Mesothelial cell of epicardium (in vitro differentiated cells): ENCODE results near the gene HAND2. TPM values are rescaled to one million over a fixed set of nuclear protein-coding genes. Genes with fewer than 3 reads are reported as not detected.

Experiments used
- DNase-seq, 2 experiments: peaks; one replicate each; pipeline ENCODE4 v3.0.0; 2021; ENCODE audit warnings: low spot score in 2 of 2; ENCODE audit not compliant: unreplicated experiment in 2 of 2
- H3K27ac Mint-ChIP-seq: 2 replicates; pipeline ENCODE4 v1.8.0; 2021; ENCODE audit warnings: mixed read lengths
- H3K27me3 Mint-ChIP-seq: 2 replicates; pipeline ENCODE4 v1.8.0; 2021; ENCODE audit warnings: low read depth, mixed read lengths
- H3K36me3 Mint-ChIP-seq: 2 replicates; pipeline ENCODE4 v1.8.0; 2021; ENCODE audit warnings: mixed read lengths
- H3K4me1 Mint-ChIP-seq: 2 replicates; pipeline ENCODE4 v1.8.0; 2021; ENCODE audit warnings: mixed read lengths
- H3K4me3 Mint-ChIP-seq: 2 replicates; pipeline ENCODE4 v1.8.0; 2021; ENCODE audit warnings: mild to moderate bottlenecking, moderate library complexity, mixed read lengths
- H3K9me3 Mint-ChIP-seq: 2 replicates; pipeline ENCODE4 v1.8.0; 2021; ENCODE audit warnings: mixed read lengths
- total RNA-seq: library from RNA; stranded (reverse); gene quantifications from 3 replicates; pipeline ENCODE4 v1.2.1, GENCODE V29; 2021
- TF ChIP-seq, protein P1 (sequence below): fragments of 200-600 bp; sonication (generic); IDR thresholded peaks from one replicate; pipeline ENCODE4 v1.5.0; 2021; ENCODE audit warnings: antibody characterized with exemption; ENCODE audit not compliant: unreplicated experiment

The HAND2 gene
- total RNA-seq, 1 donor from 2014 or later: 34.3 TPM

DNA sequence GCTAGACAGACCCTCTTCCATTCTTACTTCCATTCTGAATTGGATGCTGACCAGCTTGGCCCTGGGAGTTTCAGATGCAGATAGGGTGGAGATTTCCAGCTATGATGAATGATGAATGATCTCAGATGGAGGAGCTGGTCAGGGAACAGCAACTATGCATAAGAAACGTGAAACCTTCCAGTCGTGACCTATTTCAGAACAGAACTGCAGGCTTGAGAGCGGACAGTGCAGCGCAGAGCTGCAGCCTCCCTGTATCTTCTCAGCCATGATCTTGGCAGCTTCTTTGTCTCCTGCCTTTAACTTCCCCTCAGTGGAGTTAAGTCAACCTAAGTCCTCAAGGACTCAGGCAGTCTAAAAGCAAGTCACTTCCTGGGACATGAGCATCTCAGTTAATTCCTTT is 43.3 kb upstream of the HAND2 start:
- no peak for DNase-seq
- H3K27me3 Mint-ChIP-seq: peaks cover 2% of the 10 kb centered on the region
- H3K9me3 Mint-ChIP-seq: no peaks in the 10 kb centered on the region
- no peaks in the 10 kb centered on the region for H3K36me3 Mint-ChIP-seq
- TF ChIP-seq, protein P1, sequence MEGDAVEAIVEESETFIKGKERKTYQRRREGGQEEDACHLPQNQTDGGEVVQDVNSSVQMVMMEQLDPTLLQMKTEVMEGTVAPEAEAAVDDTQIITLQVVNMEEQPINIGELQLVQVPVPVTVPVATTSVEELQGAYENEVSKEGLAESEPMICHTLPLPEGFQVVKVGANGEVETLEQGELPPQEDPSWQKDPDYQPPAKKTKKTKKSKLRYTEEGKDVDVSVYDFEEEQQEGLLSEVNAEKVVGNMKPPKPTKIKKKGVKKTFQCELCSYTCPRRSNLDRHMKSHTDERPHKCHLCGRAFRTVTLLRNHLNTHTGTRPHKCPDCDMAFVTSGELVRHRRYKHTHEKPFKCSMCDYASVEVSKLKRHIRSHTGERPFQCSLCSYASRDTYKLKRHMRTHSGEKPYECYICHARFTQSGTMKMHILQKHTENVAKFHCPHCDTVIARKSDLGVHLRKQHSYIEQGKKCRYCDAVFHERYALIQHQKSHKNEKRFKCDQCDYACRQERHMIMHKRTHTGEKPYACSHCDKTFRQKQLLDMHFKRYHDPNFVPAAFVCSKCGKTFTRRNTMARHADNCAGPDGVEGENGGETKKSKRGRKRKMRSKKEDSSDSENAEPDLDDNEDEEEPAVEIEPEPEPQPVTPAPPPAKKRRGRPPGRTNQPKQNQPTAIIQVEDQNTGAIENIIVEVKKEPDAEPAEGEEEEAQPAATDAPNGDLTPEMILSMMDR: no peak
- H3K4me1 Mint-ChIP-seq: peaks cover 15% of the 10 kb centered on the region
- H3K4me3 Mint-ChIP-seq: no peak overlapping the region
- H3K27ac Mint-ChIP-seq: no peak overlapping the region

DNA sequence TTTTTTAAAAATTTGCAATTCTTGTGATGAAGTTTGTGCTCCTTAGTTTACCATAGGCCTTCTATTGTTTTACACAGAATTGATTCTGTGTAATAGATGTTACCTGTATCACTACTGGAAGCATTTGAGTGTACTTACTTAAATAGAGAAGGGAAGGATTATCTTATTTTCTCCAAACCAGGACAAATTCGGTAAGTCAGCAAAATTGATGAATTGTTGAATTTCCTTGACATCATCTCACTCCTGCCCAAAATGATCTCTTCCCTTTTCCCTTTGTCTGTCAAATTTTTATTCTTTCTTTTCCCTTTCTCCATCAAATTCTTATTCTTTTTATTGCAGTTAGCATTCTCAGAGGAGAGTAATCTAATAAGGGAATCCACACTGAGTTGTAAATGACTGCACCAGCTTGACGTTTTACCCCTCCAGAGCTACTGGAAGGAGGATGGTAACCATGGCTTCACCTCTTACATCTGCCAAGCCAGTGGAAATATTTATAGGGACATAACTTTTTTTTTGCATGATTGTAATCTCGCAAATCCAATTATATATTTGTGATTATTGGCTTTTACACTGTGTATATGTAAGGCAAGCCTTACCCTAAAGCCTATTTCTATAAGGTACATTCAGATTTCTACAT is 42.6 kb upstream of the HAND2 start:
- Mint-ChIP-seq H3K4me3 (no peak overlapping the region), H3K4me1 (peaks cover 15% of the 10 kb centered on the region), H3K36me3 (no peaks in the 10 kb centered on the region), H3K9me3 (no peaks in the 10 kb centered on the region), H3K27ac (no peak overlapping the region), H3K27me3 (peaks cover 2% of the 10 kb centered on the region)
- TF ChIP-seq, protein P1: no peak
- no peak for DNase-seq

DNA sequence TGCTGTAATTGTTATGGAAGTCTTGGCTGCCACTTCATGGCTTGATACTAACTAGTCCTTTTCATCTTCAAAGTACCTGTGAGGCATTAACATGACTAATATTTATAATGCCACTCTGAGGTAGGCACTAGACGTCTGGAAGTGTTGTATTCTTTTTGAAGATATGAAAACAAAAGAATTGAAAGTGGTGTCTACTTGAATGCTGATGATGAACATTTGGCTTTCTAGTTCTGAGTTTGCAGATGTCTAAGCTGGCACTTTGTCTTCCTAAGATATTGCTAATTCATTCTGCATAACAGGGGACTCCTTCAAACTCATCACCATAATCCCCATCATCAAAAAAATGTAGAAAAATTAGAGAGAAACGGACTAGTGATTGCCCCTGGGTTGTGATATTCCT is 41.6 kb upstream of the HAND2 start:
- peaks cover 2% of the 10 kb centered on the region for H3K27me3 Mint-ChIP-seq
- TF ChIP-seq, protein P1: no peak
- H3K36me3 Mint-ChIP-seq: no peaks in the 10 kb centered on the region
- no peak overlapping the region for H3K27ac Mint-ChIP-seq
- peaks cover 15% of the 10 kb centered on the region for H3K4me1 Mint-ChIP-seq
- DNase-seq: no peak
- no peaks in the 10 kb centered on the region for H3K9me3 Mint-ChIP-seq
- no peak overlapping the region for H3K4me3 Mint-ChIP-seq

DNA sequence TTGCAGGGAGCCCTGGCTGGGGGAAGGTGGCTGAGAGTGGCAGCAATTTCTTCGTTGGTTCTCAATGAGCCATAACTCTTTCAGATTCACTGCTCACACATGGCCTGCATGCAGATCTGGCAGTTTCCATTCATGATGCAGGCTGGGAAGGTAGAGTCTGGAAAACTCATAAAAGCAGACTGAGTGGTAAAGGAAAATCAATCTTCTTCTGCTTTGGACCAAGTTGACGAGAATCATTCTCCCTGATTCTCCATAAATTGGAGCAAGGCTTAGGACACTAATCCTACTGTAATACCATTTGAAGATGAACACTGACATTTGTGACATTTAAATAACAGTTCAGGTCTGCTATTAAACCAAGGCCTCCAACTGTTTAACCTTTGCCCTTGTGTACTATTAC is 35.3 kb upstream of the HAND2 start:
- H3K4me1 Mint-ChIP-seq: peaks cover 6% of the 10 kb centered on the region
- no peak for DNase-seq
- peaks cover 4% of the 10 kb centered on the region for H3K27me3 Mint-ChIP-seq
- no peaks in the 10 kb centered on the region for H3K9me3 Mint-ChIP-seq
- no peaks in the 10 kb centered on the region for H3K36me3 Mint-ChIP-seq
- no peak overlapping the region for H3K4me3 Mint-ChIP-seq
- TF ChIP-seq, protein P1: no peak
- H3K27ac Mint-ChIP-seq: no peak overlapping the region

DNA sequence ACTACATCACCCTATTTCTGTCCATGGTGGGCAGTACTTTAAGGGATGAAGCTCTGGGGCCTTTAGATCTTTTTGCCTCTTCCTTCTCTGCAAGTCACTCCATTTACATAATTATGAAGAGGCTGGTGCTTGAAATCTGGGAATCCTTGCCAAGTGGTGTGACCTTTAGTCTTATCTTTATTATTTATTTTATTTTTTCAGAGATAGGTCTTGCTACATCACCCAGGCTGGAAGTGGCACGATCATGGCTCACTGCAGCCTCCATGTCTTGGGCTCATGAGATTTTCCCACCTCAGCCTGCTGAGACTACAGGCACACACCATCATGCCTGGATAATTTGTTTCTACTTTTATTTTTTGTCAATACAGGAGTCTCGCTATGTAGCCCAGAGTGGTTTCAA is 34.4 kb upstream of the HAND2 start:
- Mint-ChIP-seq H3K4me3 (no peak overlapping the region), H3K27ac (no peak overlapping the region), H3K9me3 (no peaks in the 10 kb centered on the region), H3K27me3 (peaks cover 4% of the 10 kb centered on the region), H3K4me1 (peaks cover 13% of the 10 kb centered on the region), H3K36me3 (no peaks in the 10 kb centered on the region)
- DNase-seq: no peak
- TF ChIP-seq, protein P1: no peak

DNA sequence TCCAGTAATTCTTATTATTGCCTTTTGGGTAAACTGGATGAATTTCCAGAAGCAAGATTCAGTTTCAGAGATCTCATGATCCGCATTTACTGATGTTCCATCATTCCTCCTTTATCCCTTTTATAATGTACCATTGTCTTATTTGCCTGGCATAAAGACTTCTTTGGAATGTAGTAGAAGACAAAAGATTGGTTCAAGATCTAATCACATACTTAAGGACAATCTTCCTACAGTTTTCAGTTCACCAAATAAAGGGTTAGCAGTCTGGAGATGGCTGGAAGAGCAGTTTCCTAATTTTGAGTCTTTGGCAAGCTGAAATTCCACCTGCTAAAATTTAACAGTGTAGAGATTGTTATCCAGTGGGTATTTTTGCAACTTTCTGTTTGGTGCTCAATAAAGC is 30.9 kb upstream of the HAND2 start:
- H3K9me3 Mint-ChIP-seq: no peaks in the 10 kb centered on the region
- no peak overlapping the region for H3K4me3 Mint-ChIP-seq
- H3K4me1 Mint-ChIP-seq: peaks cover 23% of the 10 kb centered on the region
- TF ChIP-seq, protein P1: no peak
- no peaks in the 10 kb centered on the region for H3K36me3 Mint-ChIP-seq
- no peak for DNase-seq
- peaks cover 2% of the 10 kb centered on the region for H3K27me3 Mint-ChIP-seq
- H3K27ac Mint-ChIP-seq: no peak overlapping the region
